ENCODE results near the gene ANKRD2.
"Not testable (repeated sequence)": the region's sequence is repeated elsewhere in the genome, so short reads cannot be mapped to it uniquely, and the experiment has no call there.

Gene ANKRD2

DNA sequence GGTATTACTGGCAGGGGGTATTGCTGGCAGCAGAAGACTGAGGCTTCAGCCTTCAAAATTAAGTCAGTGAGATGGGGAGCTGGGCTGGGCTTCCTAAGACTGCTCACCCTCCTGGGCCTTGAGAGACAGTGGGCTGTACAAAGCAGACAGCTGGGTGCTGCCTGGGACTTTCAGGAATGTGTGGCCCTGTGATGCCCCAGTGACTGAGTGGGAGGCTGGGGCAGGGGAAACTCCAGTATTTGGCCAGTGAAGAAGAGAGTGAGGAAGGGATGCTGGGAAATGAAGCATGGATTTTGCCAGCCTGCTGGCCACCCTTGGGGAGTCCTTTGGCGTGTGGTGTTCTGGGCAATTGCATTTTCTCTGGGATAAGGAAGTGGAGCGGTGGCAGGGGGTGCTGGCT is 442 bp downstream of the ANKRD2 start:
- DNase-seq (ENCODE audit: low spot score), result no peak

- DNase-seq (ENCODE audit: low spot score), result no peak
Measured at GRCh38 chr10:97573672-97574071, 1.1 kb downstream of the ANKRD2 start.

- peak; percentile 81 for DNase-seq (ENCODE audit: low spot score)
Measured at GRCh38 chr10:97574374-97575126, 2.0 kb downstream of the ANKRD2 start.

DNA sequence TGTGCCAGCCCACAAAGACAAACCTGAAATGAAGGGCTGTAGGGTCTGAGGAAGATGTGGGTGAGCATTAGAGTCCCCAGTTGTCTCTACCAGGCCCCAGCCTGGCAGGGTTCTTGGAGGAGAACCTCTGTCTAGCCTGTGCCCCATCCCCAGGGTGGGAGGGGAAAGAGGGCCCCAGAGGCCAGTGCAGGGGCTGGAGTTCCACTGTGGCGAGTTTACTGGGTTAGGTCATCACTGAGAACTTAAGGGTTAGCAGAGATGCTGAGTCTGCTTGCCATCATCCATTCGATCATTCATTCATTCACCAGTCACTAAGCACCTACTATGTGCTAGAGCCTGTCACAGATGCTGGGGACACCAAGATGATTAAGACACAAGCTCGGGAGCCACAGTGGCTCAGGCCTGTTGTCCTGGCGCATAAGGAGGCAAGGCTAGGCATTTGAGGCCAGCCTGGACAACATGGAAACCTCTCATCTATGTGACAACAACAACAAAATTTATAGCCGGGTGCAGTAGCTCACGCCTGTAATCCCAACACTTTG is 2.6 kb downstream of the ANKRD2 start:
- no peak for DNase-seq (ENCODE audit: low spot score)

DNA sequence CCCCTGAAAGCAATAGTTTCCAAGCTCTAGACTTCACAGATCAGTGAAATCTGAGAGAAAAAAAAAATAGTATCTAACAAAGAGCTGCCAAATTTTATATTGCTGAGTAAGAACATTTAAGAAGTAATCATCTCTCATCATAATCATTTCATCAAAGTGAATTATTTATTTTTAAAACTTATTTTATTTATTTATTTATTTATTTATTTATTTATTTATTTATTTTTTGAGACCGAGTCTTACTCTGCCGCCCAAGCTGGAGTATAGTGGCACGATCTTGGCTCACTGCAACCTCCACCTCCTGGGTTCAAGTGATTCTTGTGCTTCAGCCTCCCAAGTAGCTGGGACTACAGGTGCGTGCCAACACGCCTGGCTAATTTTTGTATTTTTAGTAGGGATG is 3.9 kb downstream of the ANKRD2 start:
- not testable (repeated sequence) for DNase-seq (ENCODE audit: low spot score)

- DNase-seq (ENCODE audit: low spot score), result no peak
Measured at GRCh38 chr10:97577701-97578100, 5.1 kb downstream of the ANKRD2 start.

DNA sequence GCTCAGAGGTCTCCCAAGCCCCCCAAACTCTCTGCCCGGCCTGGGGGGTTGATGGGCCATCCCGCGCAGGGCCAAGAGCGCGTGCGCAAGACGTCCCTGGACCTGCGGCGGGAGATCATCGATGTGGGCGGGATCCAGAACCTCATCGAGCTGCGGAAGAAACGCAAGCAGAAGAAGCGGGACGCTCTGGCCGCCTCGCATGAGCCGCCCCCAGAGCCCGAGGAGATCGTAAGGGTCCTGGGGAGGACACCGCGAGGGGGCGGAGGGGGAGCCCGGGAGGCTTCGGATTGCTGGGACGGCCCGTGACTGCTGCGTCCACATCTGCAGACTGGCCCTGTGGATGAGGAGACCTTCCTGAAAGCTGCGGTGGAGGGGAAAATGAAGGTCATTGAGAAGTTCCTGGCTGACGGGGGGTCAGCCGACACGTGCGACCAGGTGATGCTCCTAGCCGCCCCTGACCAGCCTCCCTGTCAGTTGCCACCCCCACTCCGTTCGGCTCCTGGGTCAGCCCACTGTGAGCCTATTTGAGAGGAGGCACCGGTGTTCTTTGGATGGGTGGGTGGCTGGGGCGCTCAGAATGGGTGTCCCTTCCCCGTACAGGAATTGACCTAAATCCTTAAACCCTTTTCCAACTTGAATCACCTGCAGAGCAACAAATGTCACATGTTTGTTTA is 5.7 kb downstream of the ANKRD2 start:
- DNase-seq (ENCODE audit: low spot score), result no peak

GRCh38 chr10:97580421-97581367 is 8.1 kb downstream of the ANKRD2 start:
- DNase-seq (ENCODE audit: low spot score), result no peak

DNA sequence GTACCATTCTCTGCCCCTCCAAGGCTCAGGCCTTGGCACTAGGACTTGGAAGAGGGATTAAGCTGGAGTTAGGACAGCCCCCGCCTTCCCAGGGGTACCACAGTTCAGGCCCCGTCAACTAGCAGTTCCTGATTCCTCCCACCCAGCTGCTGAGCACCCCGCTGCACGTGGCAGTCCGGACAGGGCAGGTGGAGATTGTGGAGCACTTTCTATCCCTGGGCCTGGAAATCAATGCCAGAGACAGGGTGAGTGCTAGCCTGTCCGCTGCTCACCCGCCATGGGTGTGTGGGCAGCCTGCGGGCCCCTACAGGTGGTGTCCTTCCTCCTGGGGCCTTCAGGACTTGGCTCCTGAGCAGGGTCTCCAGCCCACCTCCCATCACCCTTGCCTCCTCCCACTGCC is 9.6 kb downstream of the ANKRD2 start:
- no peak for DNase-seq (ENCODE audit: low spot score)

DNA sequence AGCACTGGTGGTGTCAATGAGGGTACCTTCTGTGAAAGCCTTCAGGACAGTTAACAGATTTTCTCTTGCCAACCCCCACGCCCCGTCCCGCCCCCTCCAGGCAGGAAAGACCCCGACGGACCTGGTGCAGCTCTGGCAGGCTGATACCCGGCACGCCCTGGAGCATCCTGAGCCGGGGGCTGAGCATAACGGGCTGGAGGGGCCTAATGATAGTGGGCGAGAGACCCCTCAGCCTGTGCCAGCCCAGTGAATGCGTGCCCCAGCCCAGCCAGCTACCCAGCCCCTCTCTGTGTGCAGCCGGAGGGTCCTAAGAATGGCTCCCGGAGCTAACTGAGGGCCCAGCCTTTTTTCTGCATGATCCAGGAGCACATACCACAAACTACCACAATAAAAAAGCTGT is 10.9 kb downstream of the ANKRD2 start:
- no peak for DNase-seq (ENCODE audit: low spot score)

GRCh38 chr10:97584060-97584797 is 11.7 kb downstream of the ANKRD2 start, which contains the start of gene HOGA1:
Gene HOGA1, plus strand, starts transcription at chr10:97584389. Its CDS starts 315 bp downstream, at chr10:97584704.
- peak; percentile 47 for DNase-seq (ENCODE audit: low spot score)

DNA sequence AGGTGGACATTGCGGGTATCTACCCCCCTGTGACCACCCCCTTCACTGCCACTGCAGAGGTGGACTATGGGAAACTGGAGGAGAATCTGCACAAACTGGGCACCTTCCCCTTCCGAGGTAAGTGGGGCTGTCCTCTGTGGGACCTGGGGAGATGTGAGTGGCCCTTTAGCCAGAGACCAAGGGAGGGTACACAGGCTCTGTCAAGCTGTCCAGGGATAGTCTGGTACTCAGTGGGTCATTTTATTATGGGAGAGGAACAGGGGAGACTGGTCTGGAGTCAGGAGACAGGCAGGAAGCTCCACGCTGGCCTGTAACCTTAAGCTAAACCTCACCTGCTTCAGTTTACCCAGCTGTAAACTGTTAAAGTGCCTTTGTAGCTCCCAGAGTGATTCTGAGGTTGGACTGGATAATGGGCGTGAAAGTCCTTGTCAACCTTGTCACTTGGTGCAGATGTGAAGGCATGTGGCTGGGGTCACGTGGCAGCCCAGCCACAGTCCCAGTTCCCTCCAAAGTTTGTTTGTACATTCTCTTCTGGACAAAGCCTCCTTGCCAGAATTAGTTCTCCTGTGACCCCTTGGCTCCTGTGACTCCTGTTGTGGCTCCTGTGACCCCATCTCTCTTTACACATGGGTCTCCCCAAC is 12.3 kb downstream of the ANKRD2 start:
- DNase-seq (ENCODE audit: low spot score), result no peak

- DNase-seq (ENCODE audit: low spot score), result no peak
Measured at GRCh38 chr10:97585439-97585811, 12.8 kb downstream of the ANKRD2 start.

DNA sequence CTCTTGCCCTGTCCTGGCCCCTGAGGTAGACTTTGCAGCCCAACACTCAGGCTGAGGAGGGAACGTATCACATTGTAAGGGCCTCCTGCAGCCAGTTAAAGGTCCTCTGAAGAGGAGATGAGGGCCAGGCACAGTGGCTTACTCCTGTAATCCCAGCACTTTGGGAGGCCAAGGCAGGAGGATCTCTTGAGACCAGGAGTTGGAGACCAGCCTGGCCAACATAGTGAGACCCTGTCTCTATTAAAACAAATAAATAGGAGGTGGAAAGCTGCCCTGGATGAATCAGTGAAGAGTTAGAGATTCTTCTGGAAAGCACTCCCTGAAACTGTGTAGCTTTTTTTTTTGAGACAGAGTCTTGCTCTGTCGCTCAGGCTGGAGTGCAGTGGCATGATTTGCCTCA is 14.6 kb downstream of the ANKRD2 start:
- DNase-seq (ENCODE audit: low spot score), result no peak

- no peak for DNase-seq (ENCODE audit: low spot score)
Measured at GRCh38 chr10:97589479-97589878, 16.9 kb downstream of the ANKRD2 start, which contains the start of gene C10orf62. Gene C10orf62, plus strand, starts transcription at chr10:97589721. Its CDS starts 177 bp downstream, at chr10:97589898.

DNA sequence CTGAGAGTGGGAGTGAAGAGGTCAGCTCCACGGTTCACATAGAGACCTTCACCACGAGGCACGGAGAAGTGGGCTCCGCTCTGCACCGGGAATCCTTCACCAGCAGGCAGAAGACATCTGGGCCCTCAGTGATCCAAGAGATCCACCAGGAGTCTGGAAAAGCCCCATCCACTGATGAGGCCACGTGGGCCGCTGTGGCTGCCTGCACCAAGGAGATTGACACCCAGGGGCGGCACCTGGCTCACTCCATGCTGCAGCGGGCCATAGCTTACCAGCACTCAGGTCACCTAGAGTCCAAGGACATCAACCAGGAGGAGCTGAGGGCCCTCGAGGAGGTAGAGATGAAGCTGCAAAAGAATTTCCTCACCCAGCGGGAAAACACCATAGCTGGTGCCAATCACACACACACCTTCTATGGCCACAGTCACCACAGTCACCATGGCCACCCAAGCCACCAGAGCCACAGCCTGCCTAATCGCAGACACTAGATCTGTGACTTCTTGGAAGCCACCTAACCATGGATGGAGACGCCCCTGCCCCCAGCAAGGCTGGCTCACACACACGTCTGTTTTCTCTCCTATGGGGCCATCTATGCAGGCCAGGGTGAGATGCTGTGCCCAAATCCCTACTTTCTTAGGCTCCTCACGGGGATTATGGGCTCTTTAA is 17.6 kb downstream of the ANKRD2 start:
- no peak for DNase-seq (ENCODE audit: low spot score)

- DNase-seq (ENCODE audit: low spot score), result no peak
Measured at GRCh38 chr10:97590748-97591495, 18.3 kb downstream of the ANKRD2 start.

- DNase-seq (ENCODE audit: low spot score), result peak; percentile 48
Measured at GRCh38 chr10:97593421-97593820, 20.8 kb downstream of the ANKRD2 start.

All from hepatic stellate cell (primary cell).